Mesenchymal stem cell (in vitro differentiated cells and primary cell): ENCODE results near the gene UBXN1. TPM values are rescaled to one million over a fixed set of nuclear protein-coding genes. Genes with fewer than 3 reads are reported as not detected.
A peak's percentile ranks its signal among the peaks of the same experiment; 100 is the strongest.

Experiments used
- DNase-seq: peaks from one replicate; pipeline ENCODE4 v3.0.0-alpha.2; 2013
- H2AFZ ChIP-seq: one replicate; pipeline ENCODE4 v1.6.1; 2013; ENCODE audit warnings: low read depth, mild to moderate bottlenecking, control low read depth, inconsistent platforms, low read length, moderate library complexity
- H2AK5ac ChIP-seq: 2 replicates; pipeline ENCODE4 v1.6.1; 2013; ENCODE audit warnings: low read length, moderate library complexity, mild to moderate bottlenecking, inconsistent platforms; ENCODE audit not compliant: severe bottlenecking
- H2BK120ac ChIP-seq: one replicate; pipeline ENCODE4 v1.6.1; 2013; ENCODE audit warnings: low read depth, mild to moderate bottlenecking, inconsistent platforms, low read length, moderate library complexity
- H2BK12ac ChIP-seq, 2 experiments: one replicate each; pipeline ENCODE4 v1.6.1; 2013; ENCODE audit warnings: inconsistent platforms in 2 of 2, low read length in 2 of 2, mild to moderate bottlenecking in 2 of 2, moderate library complexity in 2 of 2, control low read depth in 1 of 2
- H2BK15ac ChIP-seq: one replicate; pipeline ENCODE4 v1.6.1; 2013; ENCODE audit warnings: mild to moderate bottlenecking, low read depth, inconsistent platforms; ENCODE audit not compliant: poor library complexity, severe bottlenecking
- H2BK5ac ChIP-seq: 2 replicates; pipeline ENCODE4 v1.6.1; 2013; ENCODE audit warnings: low read depth, mild to moderate bottlenecking, low read length, control low read depth, inconsistent platforms; ENCODE audit not compliant: poor library complexity, severe bottlenecking
- H3K14ac ChIP-seq, 2 experiments: one replicate each; pipeline ENCODE4 v1.6.1; 2013; ENCODE audit warnings: inconsistent platforms in 2 of 2, low read length in 2 of 2, control low read depth in 1 of 2, mild to moderate bottlenecking in 1 of 2, moderate library complexity in 1 of 2
- H3K18ac ChIP-seq, 2 experiments: one replicate each; pipeline ENCODE4 v1.6.1; 2013; ENCODE audit warnings: inconsistent platforms in 2 of 2, low read length in 2 of 2, control low read depth in 1 of 2, low read depth in 1 of 2, mild to moderate bottlenecking in 1 of 2
- H3K23ac ChIP-seq, 2 experiments: one replicate each; pipeline ENCODE4 v1.6.1; 2013; ENCODE audit warnings: inconsistent platforms in 2 of 2, low read length in 2 of 2, mild to moderate bottlenecking in 2 of 2, moderate library complexity in 2 of 2, control low read depth in 1 of 2
- H3K27ac ChIP-seq: 2 replicates; pipeline ENCODE4 v1.5.1; 2013; ENCODE audit warnings: mild to moderate bottlenecking, moderate library complexity, low read length, control low read depth, inconsistent platforms; ENCODE audit not compliant: poor library complexity, severe bottlenecking
- H3K27me3 ChIP-seq, 2 experiments: 2 replicates each; pipeline versions ENCODE4 v1.6.1 to v1.7.0; 2013; ENCODE audit warnings: low read length in 2 of 2, mild to moderate bottlenecking in 2 of 2, moderate library complexity in 2 of 2, control low read depth in 1 of 2, inconsistent platforms in 1 of 2; ENCODE audit not compliant: control insufficient read depth in 1 of 2, insufficient read depth in 1 of 2
- H3K36me3 ChIP-seq, 2 experiments: 2 replicates each; pipeline versions ENCODE4 v1.6.1 to v1.7.0; 2013; ENCODE audit warnings: low read length in 2 of 2, control low read depth in 1 of 2, inconsistent platforms in 1 of 2, low read depth in 1 of 2, mild to moderate bottlenecking in 1 of 2; ENCODE audit not compliant: insufficient read depth in 2 of 2, control insufficient read depth in 1 of 2
- H3K4ac ChIP-seq, 2 experiments: one replicate each; pipeline ENCODE4 v1.6.1; 2013; ENCODE audit warnings: inconsistent platforms in 2 of 2, low read length in 2 of 2, mild to moderate bottlenecking in 2 of 2, moderate library complexity in 2 of 2, control low read depth in 1 of 2, low read depth in 1 of 2
- H3K4me1 ChIP-seq: 2 replicates; pipeline ENCODE4 v1.6.1; 2013; ENCODE audit warnings: low read depth, low read length, control low read depth; ENCODE audit not compliant: control insufficient read depth, insufficient read depth
- H3K4me2 ChIP-seq: 2 replicates; pipeline ENCODE4 v1.6.1; 2013; ENCODE audit warnings: low read length, mild to moderate bottlenecking, inconsistent platforms; ENCODE audit not compliant: poor library complexity, severe bottlenecking
- H3K4me3 ChIP-seq, 2 experiments: 2 replicates each; pipeline versions ENCODE4 v1.5.1 to v1.7.0; 2013; ENCODE audit warnings: low read length in 2 of 2, mild to moderate bottlenecking in 2 of 2, control low read depth in 1 of 2, low read depth in 1 of 2; ENCODE audit not compliant: insufficient read depth in 1 of 2
- H3K79me1 ChIP-seq: replicated peaks from 2 replicates; pipeline ENCODE4 v1.6.1; 2013; ENCODE audit warnings: mild to moderate bottlenecking, control low read depth, low read length, inconsistent platforms; ENCODE audit not compliant: poor library complexity, severe bottlenecking
- H3K9ac ChIP-seq: 2 replicates; pipeline ENCODE4 v1.7.0; 2013; ENCODE audit warnings: mild to moderate bottlenecking, low read length, moderate library complexity
- H3K9me3 ChIP-seq: 2 replicates; pipeline ENCODE4 v1.7.0; 2013; ENCODE audit warnings: mild to moderate bottlenecking, low read length; ENCODE audit not compliant: control insufficient read depth
- H4K8ac ChIP-seq: one replicate; pipeline ENCODE4 v1.6.1; 2013; ENCODE audit warnings: inconsistent platforms, mild to moderate bottlenecking, low read length, moderate library complexity
- H4K91ac ChIP-seq: one replicate; pipeline ENCODE4 v1.6.1; 2013; ENCODE audit warnings: mild to moderate bottlenecking, low read length, inconsistent platforms
- WGBS: methylation state at CpG from one replicate; pipeline ENCODE4 v1.1.7; 2013; ENCODE audit warnings: mixed read lengths; 5-methylcytosine and 5-hydroxymethylcytosine counted together
- polyA plus RNA-seq, 2 experiments: library from polyadenylated mRNA; stranded (reverse); fragments of 200-250 nt; gene quantifications; one replicate each; pipeline ENCODE4 v1.2.3, GENCODE V29; 2013

UBXN1 gene
- polyA plus RNA-seq (2013, experiment 1 of 2): 117 TPM
- polyA plus RNA-seq (2013, experiment 2 of 2): 110 TPM

- WGBS: 8% methylated on average over 49 of the region's 55 CpGs
- Histone ChIP-seq H2BK15ac (peak within 1 kb of the TSS; percentile 55), H3K9me3 (no peaks in the 10 kb centered on the region)
Observed at GRCh38 chr11:62678770-62679696, at the start of gene UBXN1. UBXN1 (minus strand) TSS chr11:62679073; CDS start chr11:62678923, 150 bp downstream.

GRCh38 chr11:62728171-62728988 lies 49.5 kb upstream of the UBXN1 start, which contains the start of gene TTC9C:
TTC9C (plus strand) TSS chr11:62728486; CDS start chr11:62728849, 363 bp downstream.
- 1% methylated on average over 27 of the region's 29 CpGs for WGBS

More at GRCh38 chr11:62678770-62679696, at the start of gene UBXN1:
- H2BK5ac ChIP-seq: no peak within 1 kb of the TSS
- H3K4me2 ChIP-seq: peak within 1 kb of the TSS; percentile 72
- H3K9ac ChIP-seq: peak within 1 kb of the TSS; percentile 98
- H2AK5ac ChIP-seq: no peak within 1 kb of the TSS
- peak within 1 kb of the TSS; percentile 98 for H3K4me3 ChIP-seq
- H3K36me3 ChIP-seq: peaks cover 13 to 33% of the 10 kb centered on the region in 2 experiments
- H3K14ac ChIP-seq: peak within 1 kb of the TSS in 1 of 2 experiments; percentile 83
- H3K23ac ChIP-seq: no peak within 1 kb of the TSS
- H3K79me1 ChIP-seq: peaks cover 9% of the 10 kb centered on the region
- H3K4me1 ChIP-seq: peaks cover 9% of the 10 kb centered on the region
- H4K91ac ChIP-seq: peak within 1 kb of the TSS; percentile 79
- peak within 1 kb of the TSS; percentile 76 to 90 for H3K4ac ChIP-seq
- no peak within 1 kb of the TSS for H2BK120ac ChIP-seq
- DNase-seq: peak; percentile 92
- H4K8ac ChIP-seq: peak within 1 kb of the TSS; percentile 91
- H3K27me3 ChIP-seq: no peaks in the 10 kb centered on the region
- peak within 1 kb of the TSS; percentile 61 to 79 for H3K18ac ChIP-seq
- H3K27ac ChIP-seq: peak within 1 kb of the TSS; percentile 50
- H2AFZ ChIP-seq: peak within 1 kb of the TSS; percentile 80
- peak within 1 kb of the TSS in 1 of 2 experiments; percentile 43 for H2BK12ac ChIP-seq

DNA sequence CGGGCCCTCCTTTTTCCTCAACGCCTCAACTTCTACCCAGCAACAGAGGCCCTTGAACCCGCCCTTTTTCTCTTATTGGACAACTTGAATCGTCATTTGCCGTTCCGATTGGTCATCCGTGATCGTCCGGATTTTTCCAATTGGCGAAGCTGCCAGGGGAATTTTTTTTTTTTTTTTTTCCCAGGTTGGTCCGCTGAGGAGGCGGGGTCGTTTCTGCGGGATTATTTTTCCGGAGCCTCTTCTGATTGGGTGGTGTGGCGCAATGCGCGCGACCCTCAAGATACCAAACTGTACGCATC lies 48.9 kb upstream of the UBXN1 start:
- Histone ChIP-seq H3K27ac (peak overlapping the region; percentile 99), H3K14ac (peak overlapping the region in 1 of 2 experiments; percentile 93), H4K91ac (no peak overlapping the region), H3K4me1 (peaks cover 7% of the 10 kb centered on the region), H2AFZ (no peak overlapping the region), H3K27me3 (no peaks in the 10 kb centered on the region), H3K18ac (peak overlapping the region; percentile 86 to 99), H2BK15ac (peak overlapping the region; percentile 97), H3K4me2 (peak overlapping the region; percentile 99), H2BK12ac (peak overlapping the region in 1 of 2 experiments; percentile 46), H3K36me3 (peaks cover 15 to 23% of the 10 kb centered on the region in 2 experiments), H3K4ac (peak overlapping the region; percentile 89 to 96), H3K9me3 (no peaks in the 10 kb centered on the region), H3K4me3 (peak overlapping the region; percentile 72 to 100), H3K79me1 (peaks cover 2% of the 10 kb centered on the region), H3K23ac (no peak overlapping the region), H4K8ac (peak overlapping the region; percentile 100), H2BK5ac (peak overlapping the region; percentile 85), H2AK5ac (no peak overlapping the region), H3K9ac (peak overlapping the region; percentile 98), H2BK120ac (peak overlapping the region; percentile 22)
- 0% methylated on average over 20 of the region's 20 CpGs for WGBS
- peak; percentile 99 for DNase-seq

More at GRCh38 chr11:62728171-62728988, 49.5 kb upstream of the UBXN1 start, which contains the start of gene TTC9C:
- Histone ChIP-seq H3K27ac (peak within 1 kb of the TSS; percentile 99), H2BK12ac (peak within 1 kb of the TSS in 1 of 2 experiments; percentile 46), H3K27me3 (no peaks in the 10 kb centered on the region), H3K18ac (peak within 1 kb of the TSS; percentile 99 to 100), H3K79me1 (peaks cover 2% of the 10 kb centered on the region), H3K9ac (peak within 1 kb of the TSS; percentile 98), H2BK15ac (peak within 1 kb of the TSS; percentile 97), H4K91ac (peak within 1 kb of the TSS; percentile 94), H3K23ac (peak within 1 kb of the TSS in 1 of 2 experiments; percentile 46), H2AK5ac (peak within 1 kb of the TSS; percentile 60), H3K36me3 (peaks cover 11 to 23% of the 10 kb centered on the region in 2 experiments), H3K14ac (peak within 1 kb of the TSS in 1 of 2 experiments; percentile 93), H2AFZ (peak within 1 kb of the TSS; percentile 78), H4K8ac (peak within 1 kb of the TSS; percentile 100), H3K4ac (peak within 1 kb of the TSS; percentile 89 to 96), H2BK120ac (peak within 1 kb of the TSS; percentile 71), H3K4me1 (peaks cover 7% of the 10 kb centered on the region), H2BK5ac (peak within 1 kb of the TSS; percentile 85), H3K4me2 (peak within 1 kb of the TSS; percentile 99), H3K4me3 (peak within 1 kb of the TSS; percentile 97 to 100), H3K9me3 (no peaks in the 10 kb centered on the region)
- DNase-seq: peak; percentile 94
